ENCODE data around the gene CCDC28A.

- TF ChIP-seq, protein P1, sequence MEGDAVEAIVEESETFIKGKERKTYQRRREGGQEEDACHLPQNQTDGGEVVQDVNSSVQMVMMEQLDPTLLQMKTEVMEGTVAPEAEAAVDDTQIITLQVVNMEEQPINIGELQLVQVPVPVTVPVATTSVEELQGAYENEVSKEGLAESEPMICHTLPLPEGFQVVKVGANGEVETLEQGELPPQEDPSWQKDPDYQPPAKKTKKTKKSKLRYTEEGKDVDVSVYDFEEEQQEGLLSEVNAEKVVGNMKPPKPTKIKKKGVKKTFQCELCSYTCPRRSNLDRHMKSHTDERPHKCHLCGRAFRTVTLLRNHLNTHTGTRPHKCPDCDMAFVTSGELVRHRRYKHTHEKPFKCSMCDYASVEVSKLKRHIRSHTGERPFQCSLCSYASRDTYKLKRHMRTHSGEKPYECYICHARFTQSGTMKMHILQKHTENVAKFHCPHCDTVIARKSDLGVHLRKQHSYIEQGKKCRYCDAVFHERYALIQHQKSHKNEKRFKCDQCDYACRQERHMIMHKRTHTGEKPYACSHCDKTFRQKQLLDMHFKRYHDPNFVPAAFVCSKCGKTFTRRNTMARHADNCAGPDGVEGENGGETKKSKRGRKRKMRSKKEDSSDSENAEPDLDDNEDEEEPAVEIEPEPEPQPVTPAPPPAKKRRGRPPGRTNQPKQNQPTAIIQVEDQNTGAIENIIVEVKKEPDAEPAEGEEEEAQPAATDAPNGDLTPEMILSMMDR (IDR thresholded peaks at IDR 0.05; ENCODE audit: low read depth, low read length) = no peak
- TF ChIP-seq MAX (IDR thresholded peaks at IDR 0.05; ENCODE audit: low read depth, low read length) = no peak
- no peak for TF ChIP-seq POLR2A (IDR thresholded peaks at IDR 0.05; ENCODE audit: extremely low read depth, insufficient read length)
- no peak for TF ChIP-seq MYC (IDR thresholded peaks at IDR 0.05; ENCODE audit: low read depth, low read length)
These were observed 8.7 kb downstream of the CCDC28A start for GRCh38 chr6:138782243-138782642.

Data from NB4 (cell line).